Gastroesophageal sphincter (tissue), 4 donors: ENCODE data around the gene RAB8A. TPM values are rescaled to one million over a fixed set of nuclear protein-coding genes. Genes with fewer than 3 reads are reported as not detected.
"Not testable (repeated sequence)": the region's sequence is repeated elsewhere in the genome, so short reads cannot be mapped to it uniquely, and the experiment has no call there.

Source experiments
- ATAC-seq: fragments of 150-250 bp; one replicate; pipeline ENCODE4 v1.9.1; 2016; ENCODE audit warnings: mild to moderate bottlenecking, moderate library complexity
- H3K27ac ChIP-seq, 4 donors: fragments of 200-600 bp; sonication (generic) in 3 of 4; 1 replicate in 3 of 4; 2 replicates in 1 of 4; pipeline ENCODE4 v1.5.1; 2016 to 2019
- H3K27me3 ChIP-seq: fragments of 200-600 bp; sonication (generic); one replicate; pipeline ENCODE4 v1.5.1; 2019
- H3K36me3 ChIP-seq, 2 donors: fragments of 200-600 bp; sonication (generic); one replicate each; pipeline ENCODE4 v1.5.1; 2019; ENCODE audit warnings: control low read depth in 1 of 2
- H3K4me1 ChIP-seq, 3 donors: fragments of 200-600 bp; sonication (generic); 1 replicate in 2 of 3; 2 replicates in 1 of 3; pipeline ENCODE4 v1.5.1; 2016 to 2019; ENCODE audit warnings: control low read depth in 2 of 3
- H3K4me3 ChIP-seq, 2 donors: fragments of 200-600 bp; sonication (generic); one replicate each; pipeline ENCODE4 v1.5.1; 2019; ENCODE audit warnings: mild to moderate bottlenecking in 1 of 2, moderate library complexity in 1 of 2
- H3K9me3 ChIP-seq, 3 donors: fragments of 200-600 bp; sonication (generic); one replicate each; pipeline ENCODE4 v1.5.1; 2017 to 2019; ENCODE audit warnings: control low read depth in 2 of 3
- EP300 ChIP-seq: sonication (generic); formaldehyde crosslinking; IDR thresholded peaks from one replicate; pipeline ENCODE4 v1.6.1; 2017; ENCODE audit warnings: antibody characterized with exemption, mild to moderate bottlenecking
- POLR2A ChIP-seq, 2 donors: fragments of 450-650 bp; IDR thresholded peaks; one replicate each; pipeline ENCODE4 v1.6.1; 2017; ENCODE audit warnings: antibody characterized with exemption in 2 of 2, mild to moderate bottlenecking in 2 of 2, moderate library complexity in 1 of 2
- POLR2AphosphoS5 ChIP-seq: sonication (generic); formaldehyde crosslinking; IDR thresholded peaks from one replicate; pipeline ENCODE4 v1.6.1; 2017; ENCODE audit warnings: antibody characterized with exemption
- WGBS, 2 donors: methylation state at CpG; one replicate each; pipeline ENCODE4 v1.1.5; 2018; ENCODE audit warnings: low coverage in 1 of 2; 5-methylcytosine and 5-hydroxymethylcytosine counted together
- total RNA-seq, 4 donors: library from RNA; depleted of rRNA; stranded (reverse); fragments of >200 nt; gene quantifications; one replicate each; pipeline ENCODE4 v1.1.0, GENCODE V29; 2016
- TF ChIP-seq, protein P1 (sequence below), 4 experiments: fragments of 200-600 bp in 2 of 4; fragments of 450-650 bp in 2 of 4; sonication (generic) in 1 of 4; IDR thresholded peaks; one replicate each; pipeline ENCODE4 v1.5.1; 2017 to 2019; ENCODE audit warnings: antibody characterized with exemption in 4 of 4, mild to moderate bottlenecking in 2 of 4, moderate library complexity in 2 of 4

The RAB8A gene
- total RNA-seq, 4 donors from 2014 or later = 32.4 to 52.5 (median 44.9) TPM

DNA sequence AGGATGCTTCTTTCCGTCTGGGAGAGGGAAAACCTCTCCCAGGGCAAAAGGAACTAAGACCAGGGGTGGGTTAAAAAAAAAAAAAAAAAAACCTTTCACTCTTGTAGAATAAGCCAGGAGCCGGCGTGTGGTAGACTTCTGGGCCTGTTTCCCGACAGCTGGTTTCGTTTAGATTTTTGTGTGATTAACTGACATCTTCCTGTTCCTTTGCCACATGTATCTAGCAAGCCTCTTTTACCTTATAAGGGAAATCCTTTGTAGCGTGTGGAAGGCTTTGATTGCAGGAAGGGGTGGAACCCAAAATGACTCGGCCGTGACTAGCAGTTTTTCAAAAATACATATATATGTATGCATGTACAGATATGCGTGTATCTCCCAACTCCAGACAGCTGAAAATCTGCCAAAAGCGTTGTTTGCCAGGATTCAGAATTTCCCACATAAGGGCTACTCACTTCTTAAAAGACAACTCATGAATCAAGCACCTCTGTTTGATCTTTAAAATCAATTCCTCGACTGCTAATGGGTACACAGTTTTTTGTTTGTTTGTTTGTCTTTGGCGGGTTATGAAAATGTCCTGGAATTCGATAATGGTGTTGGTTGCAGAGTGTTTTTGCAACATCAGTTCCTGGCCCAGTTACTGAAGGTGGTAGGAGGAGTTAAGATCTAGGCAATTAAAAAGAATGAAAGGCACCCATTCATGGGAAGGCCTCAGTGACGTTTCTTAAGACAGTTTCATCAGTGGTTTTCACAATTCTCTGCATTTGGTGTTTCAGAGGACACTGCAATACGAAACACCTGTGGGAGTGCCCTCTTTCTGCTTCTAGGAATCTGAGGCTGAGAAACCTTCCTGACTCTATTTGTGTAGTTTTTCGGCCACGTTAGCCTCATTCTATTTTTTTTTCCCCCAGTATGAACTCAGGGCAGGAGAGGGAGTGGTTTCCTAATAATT lies 32.7 kb upstream of the RAB8A start:
- Histone ChIP-seq H3K27me3 (no peaks in the 10 kb centered on the region), H3K4me3 (peak overlapping the region in 1 of 2 donors; percentile 70), H3K27ac (peak overlapping the region; percentile 94 to 100 (median 100)), H3K9me3 (no peaks in the 10 kb centered on the region), H3K36me3 (peaks cover 0 to 38% of the 10 kb centered on the region in 2 donors), H3K4me1 (peaks cover 0 to 87% (median 22%) of the 10 kb centered on the region in 3 donors)
- TF ChIP-seq, protein P1, sequence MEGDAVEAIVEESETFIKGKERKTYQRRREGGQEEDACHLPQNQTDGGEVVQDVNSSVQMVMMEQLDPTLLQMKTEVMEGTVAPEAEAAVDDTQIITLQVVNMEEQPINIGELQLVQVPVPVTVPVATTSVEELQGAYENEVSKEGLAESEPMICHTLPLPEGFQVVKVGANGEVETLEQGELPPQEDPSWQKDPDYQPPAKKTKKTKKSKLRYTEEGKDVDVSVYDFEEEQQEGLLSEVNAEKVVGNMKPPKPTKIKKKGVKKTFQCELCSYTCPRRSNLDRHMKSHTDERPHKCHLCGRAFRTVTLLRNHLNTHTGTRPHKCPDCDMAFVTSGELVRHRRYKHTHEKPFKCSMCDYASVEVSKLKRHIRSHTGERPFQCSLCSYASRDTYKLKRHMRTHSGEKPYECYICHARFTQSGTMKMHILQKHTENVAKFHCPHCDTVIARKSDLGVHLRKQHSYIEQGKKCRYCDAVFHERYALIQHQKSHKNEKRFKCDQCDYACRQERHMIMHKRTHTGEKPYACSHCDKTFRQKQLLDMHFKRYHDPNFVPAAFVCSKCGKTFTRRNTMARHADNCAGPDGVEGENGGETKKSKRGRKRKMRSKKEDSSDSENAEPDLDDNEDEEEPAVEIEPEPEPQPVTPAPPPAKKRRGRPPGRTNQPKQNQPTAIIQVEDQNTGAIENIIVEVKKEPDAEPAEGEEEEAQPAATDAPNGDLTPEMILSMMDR (IDR thresholded peaks at IDR 0.05) = peak in 1 of 4 experiments; percentile 10
- no peak for TF ChIP-seq POLR2A (IDR thresholded peaks at IDR 0.05)
- peak; percentile 91 for TF ChIP-seq POLR2AphosphoS5
- peak; percentile 25 for TF ChIP-seq EP300
- ATAC-seq = peak; percentile 52
- 0 to 2% methylated on average over 16 to 17 of the region's 17 CpGs for WGBS, 2 donors

DNA sequence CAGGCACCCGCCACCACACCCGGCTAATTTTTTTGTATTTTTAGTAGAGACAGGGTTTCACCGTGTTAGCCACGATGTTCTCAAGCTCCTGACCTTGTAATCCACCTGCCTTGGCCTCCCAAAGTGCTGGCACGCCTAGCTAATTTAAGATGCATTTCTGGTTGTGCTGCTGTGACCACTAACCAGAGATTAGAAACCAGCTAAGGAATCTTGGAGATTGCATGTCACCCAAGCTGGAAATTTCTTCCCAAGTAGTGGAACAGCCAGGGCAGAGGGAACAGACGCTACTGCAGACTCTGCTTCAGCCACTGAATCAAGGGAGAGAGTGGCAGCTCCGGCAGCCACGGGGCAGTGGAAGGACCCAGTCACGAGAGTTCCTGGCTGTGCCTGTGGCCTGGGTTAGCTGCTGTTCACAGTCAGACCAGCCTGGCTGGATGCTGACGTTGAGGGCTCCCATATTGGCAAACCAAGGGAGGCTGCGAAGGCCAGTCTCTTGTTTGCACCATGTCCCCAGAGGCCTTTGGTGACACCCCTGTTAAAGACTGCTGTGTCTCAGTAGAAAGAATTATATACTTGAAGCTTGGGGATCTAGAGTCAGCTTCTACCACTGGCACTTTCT lies 27.5 kb upstream of the RAB8A start:
- no peak overlapping the region for H3K4me3 ChIP-seq
- H3K4me1 ChIP-seq = peaks cover 0 to 100% (median 46%) of the 10 kb centered on the region in 3 donors
- 40 to 45% methylated on average over 2 to 3 of the region's 11 CpGs for WGBS, 2 donors
- H3K27ac ChIP-seq = peak overlapping the region; percentile 21 to 100 (median 100)
- TF ChIP-seq POLR2AphosphoS5 (no peak), EP300 (no peak), POLR2A (IDR thresholded peaks at IDR 0.05) (no peak)
- TF ChIP-seq, protein P1 (IDR thresholded peaks at IDR 0.05) = no peak
- peaks cover 0 to 90% of the 10 kb centered on the region in 2 donors for H3K36me3 ChIP-seq
- ATAC-seq = no peak
- no peaks in the 10 kb centered on the region for H3K9me3 ChIP-seq
- H3K27me3 ChIP-seq = no peaks in the 10 kb centered on the region

DNA sequence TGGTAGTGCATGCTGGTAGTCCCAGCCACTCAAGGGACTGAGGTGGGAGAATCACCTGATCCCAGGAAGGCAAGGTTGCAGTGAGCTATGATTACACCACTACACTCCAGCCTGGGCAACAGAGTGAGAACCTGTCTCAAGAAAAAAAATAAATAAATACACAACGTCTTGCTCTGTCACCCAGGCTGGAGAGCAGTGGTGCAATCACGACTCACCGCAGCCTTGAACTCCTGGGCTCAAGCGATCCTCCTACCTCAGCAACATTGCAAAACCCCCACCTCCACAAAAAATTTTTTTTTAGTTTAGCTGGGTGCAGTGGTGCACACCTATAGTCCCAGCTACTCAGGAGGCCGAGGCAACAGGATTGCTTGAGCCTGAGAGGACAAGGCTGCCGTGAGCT lies 26.6 kb upstream of the RAB8A start:
- H3K4me1 ChIP-seq = peaks cover 0 to 100% (median 38%) of the 10 kb centered on the region in 3 donors
- ATAC-seq = no peak
- no peaks in the 10 kb centered on the region for H3K27me3 ChIP-seq
- peaks cover 0 to 99% of the 10 kb centered on the region in 2 donors for H3K36me3 ChIP-seq
- TF ChIP-seq POLR2A (IDR thresholded peaks at IDR 0.05) (no peak), POLR2AphosphoS5 (peak; percentile 5)
- H3K4me3 ChIP-seq = no peak overlapping the region
- 65 to 72% methylated on average over 4 of the region's 6 CpGs for WGBS, 2 donors
- H3K27ac ChIP-seq = peak overlapping the region in 3 of 4 donors; percentile 99 to 100 (median 100)
- H3K9me3 ChIP-seq = no peaks in the 10 kb centered on the region

DNA sequence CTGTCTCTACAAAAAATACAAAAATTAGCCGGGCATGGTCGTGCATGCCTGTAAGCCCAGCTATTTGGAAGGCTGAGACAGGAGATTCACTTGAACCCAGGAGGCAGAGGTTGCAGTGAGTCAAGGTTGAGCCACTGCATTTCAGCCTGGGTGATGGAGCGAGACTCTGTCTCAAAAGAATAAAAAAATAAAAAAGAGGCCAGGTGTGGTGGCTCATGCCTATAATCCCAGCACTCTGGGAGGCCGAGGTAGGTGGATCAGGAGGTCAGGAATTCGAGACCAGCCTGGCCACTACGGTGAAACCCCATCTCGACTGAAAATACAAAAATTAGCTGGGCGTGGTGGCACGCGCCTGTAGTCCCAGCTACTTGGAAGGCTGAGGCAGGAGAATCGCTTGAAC lies 24.3 kb upstream of the RAB8A start:
- H3K4me3 ChIP-seq, ATAC-seq, H3K9me3 ChIP-seq, H3K27me3 ChIP-seq: not testable (repeated sequence)
- H3K4me1 ChIP-seq = peaks cover 0 to 84% (median 24%) of the 10 kb centered on the region in 3 donors
- WGBS, 2 donors = 56% methylated on average over 3 of the region's 11 CpGs; no CpG with 5 or more reads in 1 of the 2 donors
- H3K36me3 ChIP-seq = peaks cover 3 to 100% of the 10 kb centered on the region in 2 donors
- peak overlapping the region in 3 of 4 donors; percentile 99 to 100 (median 100) for H3K27ac ChIP-seq

DNA sequence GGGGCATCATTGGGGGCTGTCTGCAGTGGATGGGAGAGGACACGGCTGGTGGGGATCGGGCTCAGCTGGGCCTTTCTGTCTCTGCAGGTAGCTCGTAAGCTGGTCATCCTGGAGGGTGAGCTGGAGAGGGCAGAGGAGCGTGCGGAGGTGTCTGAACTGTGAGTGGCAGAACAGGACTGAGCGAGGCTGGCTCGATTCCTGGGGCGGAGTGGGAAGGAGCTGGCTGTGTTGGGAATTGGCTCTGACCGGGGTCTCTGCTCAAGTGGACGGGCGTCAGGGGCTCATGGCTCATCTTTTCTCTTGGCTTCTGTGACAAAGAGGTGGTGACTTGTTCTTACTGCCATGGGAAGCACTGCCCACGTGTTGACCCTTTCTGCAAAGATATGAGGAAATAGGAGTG lies 23.7 kb upstream of the RAB8A start:
- H3K4me3 ChIP-seq = no peak overlapping the region
- H3K36me3 ChIP-seq = peaks cover 3 to 100% of the 10 kb centered on the region in 2 donors
- peaks cover 0 to 79% (median 24%) of the 10 kb centered on the region in 3 donors for H3K4me1 ChIP-seq
- TF ChIP-seq EP300 (no peak), POLR2A (IDR thresholded peaks at IDR 0.05) (no peak), POLR2AphosphoS5 (no peak)
- TF ChIP-seq, protein P1 (IDR thresholded peaks at IDR 0.05) = no peak
- 33 to 51% methylated on average over 1 to 11 of the region's 12 CpGs for WGBS, 2 donors
- ATAC-seq = no peak
- H3K27me3 ChIP-seq = no peaks in the 10 kb centered on the region
- H3K27ac ChIP-seq = peak overlapping the region; percentile 25 to 100 (median 100)
- H3K9me3 ChIP-seq = no peaks in the 10 kb centered on the region
